GM20431 (cell line): ENCODE measurements around the gene ITPR3.
"Not testable (repeated sequence)": the region's sequence is repeated elsewhere in the genome, so short reads cannot be mapped to it uniquely, and the experiment has no call there.

ENCODE experiments used
- in situ Hi-C: fragments of 300-500 bp; cut with MseI, MboI; formaldehyde crosslinking; loops from one replicate; pipeline ENCODE4 v1.15.0; 2020; ENCODE audit warnings: low sequenced_read_pairs; ENCODE audit not compliant: unreplicated experiment

The ITPR3 gene

GRCh38 chr6:33589731-33590530, 31.2 kb upstream of the ITPR3 start:
- in situ Hi-C loops, result loop anchor here (10.0 kb wide), 1 partner anchor 115 kb away; no protein-coding TSS in a partner anchor

- in situ Hi-C loops, result no loop called here
Measured at GRCh38 chr6:33590531-33591198, 30.5 kb upstream of the ITPR3 start.

GRCh38 chr6:33591424-33592032, 29.6 kb upstream of the ITPR3 start:
- in situ Hi-C loops, result no loop called here

- in situ Hi-C loops, result no loop called here
Measured at GRCh38 chr6:33592280-33592594, 28.9 kb upstream of the ITPR3 start.

GRCh38 chr6:33592595-33593413, 28.3 kb upstream of the ITPR3 start:
- in situ Hi-C loops, result no loop called here

GRCh38 chr6:33593414-33593727, 27.8 kb upstream of the ITPR3 start:
- in situ Hi-C loops, result no loop called here

GRCh38 chr6:33595001-33595846, 25.9 kb upstream of the ITPR3 start:
- in situ Hi-C loops, result no loop called here

GRCh38 chr6:33596894-33597293, 24.2 kb upstream of the ITPR3 start:
- in situ Hi-C loops, result not testable (repeated sequence)

GRCh38 chr6:33597551-33598322, 23.4 kb upstream of the ITPR3 start:
- in situ Hi-C loops, result no loop called here

GRCh38 chr6:33599413-33599938, 21.6 kb upstream of the ITPR3 start:
- in situ Hi-C loops, result no loop called here

- in situ Hi-C loops, result no loop called here
Measured at GRCh38 chr6:33600761-33601160, 20.4 kb upstream of the ITPR3 start.

GRCh38 chr6:33602180-33602579, 18.9 kb upstream of the ITPR3 start:
- in situ Hi-C loops, result no loop called here

- in situ Hi-C loops, result no loop called here
Measured at GRCh38 chr6:33604941-33605854, 15.9 kb upstream of the ITPR3 start.

- in situ Hi-C loops, result no loop called here
Measured at GRCh38 chr6:33606642-33607041, 14.5 kb upstream of the ITPR3 start.

- in situ Hi-C loops, result no loop called here
Measured at GRCh38 chr6:33607126-33607783, 13.9 kb upstream of the ITPR3 start.

GRCh38 chr6:33607784-33608161, 13.3 kb upstream of the ITPR3 start:
- in situ Hi-C loops, result no loop called here

GRCh38 chr6:33609019-33609418, 12.1 kb upstream of the ITPR3 start:
- in situ Hi-C loops, result no loop called here
